Fibroblast of mammary gland (primary cell): Measurements from ENCODE around the gene MGRN1.

Experiments used
- DNase-seq: peaks from one replicate; pipeline ENCODE4 v3.0.0-alpha.2; 2010; ENCODE audit warnings: low read depth
- H3K4me3 ChIP-seq: 2 replicates; pipeline ENCODE4 v1.5.1; 2011; ENCODE audit warnings: low read depth, mild to moderate bottlenecking, low read length, moderate library complexity; ENCODE audit not compliant: control insufficient read depth
- TF ChIP-seq, protein P1 (sequence below): conservative IDR thresholded peaks from 2 replicates; pipeline ENCODE4 v1.5.1; 2011; ENCODE audit warnings: low read depth, low read length, inconsistent platforms; ENCODE audit not compliant: control insufficient read depth, insufficient read depth

MGRN1 gene

DNA sequence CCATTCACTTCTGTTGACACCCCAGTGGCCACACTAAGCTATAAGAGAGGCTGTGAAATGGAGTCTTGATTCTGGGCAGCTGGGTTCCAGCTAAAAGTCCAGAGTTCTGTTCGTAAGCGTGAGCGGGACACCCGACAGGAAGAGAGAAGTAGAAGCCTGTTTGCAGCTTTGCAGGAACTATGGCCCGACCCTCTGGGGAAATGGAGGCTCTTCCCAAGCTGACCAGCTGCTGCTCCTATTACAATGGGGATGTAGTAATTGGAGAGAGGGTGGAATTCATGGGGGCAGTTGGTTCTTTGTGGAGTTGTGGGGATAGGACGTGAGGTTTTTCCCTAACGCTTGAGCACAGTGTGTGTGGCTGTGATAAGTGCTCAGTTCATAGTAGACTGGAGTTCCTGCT, 38.3 kb upstream of the MGRN1 start:
- TF ChIP-seq, protein P1, sequence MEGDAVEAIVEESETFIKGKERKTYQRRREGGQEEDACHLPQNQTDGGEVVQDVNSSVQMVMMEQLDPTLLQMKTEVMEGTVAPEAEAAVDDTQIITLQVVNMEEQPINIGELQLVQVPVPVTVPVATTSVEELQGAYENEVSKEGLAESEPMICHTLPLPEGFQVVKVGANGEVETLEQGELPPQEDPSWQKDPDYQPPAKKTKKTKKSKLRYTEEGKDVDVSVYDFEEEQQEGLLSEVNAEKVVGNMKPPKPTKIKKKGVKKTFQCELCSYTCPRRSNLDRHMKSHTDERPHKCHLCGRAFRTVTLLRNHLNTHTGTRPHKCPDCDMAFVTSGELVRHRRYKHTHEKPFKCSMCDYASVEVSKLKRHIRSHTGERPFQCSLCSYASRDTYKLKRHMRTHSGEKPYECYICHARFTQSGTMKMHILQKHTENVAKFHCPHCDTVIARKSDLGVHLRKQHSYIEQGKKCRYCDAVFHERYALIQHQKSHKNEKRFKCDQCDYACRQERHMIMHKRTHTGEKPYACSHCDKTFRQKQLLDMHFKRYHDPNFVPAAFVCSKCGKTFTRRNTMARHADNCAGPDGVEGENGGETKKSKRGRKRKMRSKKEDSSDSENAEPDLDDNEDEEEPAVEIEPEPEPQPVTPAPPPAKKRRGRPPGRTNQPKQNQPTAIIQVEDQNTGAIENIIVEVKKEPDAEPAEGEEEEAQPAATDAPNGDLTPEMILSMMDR: no peak
- DNase-seq: no peak
- H3K4me3 ChIP-seq: no peak overlapping the region

DNA sequence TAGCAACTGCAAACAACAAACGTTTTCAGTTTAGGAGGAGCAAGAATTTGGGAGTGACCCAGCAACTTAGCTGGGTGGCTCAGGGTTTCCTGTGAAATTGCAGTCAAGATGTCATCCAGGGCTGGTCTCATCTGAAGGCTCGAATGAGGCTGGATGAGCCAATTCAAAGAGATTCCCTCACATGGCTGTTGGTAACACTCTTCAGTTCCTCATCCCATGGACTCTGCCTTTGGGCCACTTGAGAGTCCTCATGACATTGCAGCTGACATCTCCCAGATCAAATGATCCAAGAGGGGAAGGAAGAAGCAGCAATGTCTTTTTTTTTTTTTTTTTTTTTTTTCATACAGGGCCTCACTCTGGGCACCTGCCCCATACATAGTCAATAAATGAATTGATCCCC, 36.2 kb upstream of the MGRN1 start:
- TF ChIP-seq, protein P1: no peak
- no peak for DNase-seq
- no peak overlapping the region for H3K4me3 ChIP-seq

DNA sequence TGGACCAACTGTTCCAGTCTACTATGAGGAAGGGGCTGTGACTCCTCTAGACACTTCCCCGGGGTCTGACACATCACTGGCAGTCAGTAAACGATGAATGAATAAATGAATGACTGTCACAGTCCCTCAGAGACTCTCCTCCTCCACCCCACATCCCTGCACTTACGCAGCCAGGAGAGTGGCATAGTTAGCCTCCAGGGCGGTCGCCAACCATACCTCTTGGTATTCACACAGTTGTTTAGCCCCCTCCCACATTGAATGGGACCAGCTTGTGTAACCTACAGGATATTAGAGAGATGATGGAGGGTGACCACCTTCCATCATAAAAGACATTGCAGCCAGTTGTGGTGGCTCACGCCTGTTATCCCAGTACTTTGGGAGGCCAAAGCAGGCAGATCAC, 35.7 kb upstream of the MGRN1 start:
- TF ChIP-seq, protein P1: no peak
- no peak for DNase-seq
- H3K4me3 ChIP-seq: no peak overlapping the region

DNA sequence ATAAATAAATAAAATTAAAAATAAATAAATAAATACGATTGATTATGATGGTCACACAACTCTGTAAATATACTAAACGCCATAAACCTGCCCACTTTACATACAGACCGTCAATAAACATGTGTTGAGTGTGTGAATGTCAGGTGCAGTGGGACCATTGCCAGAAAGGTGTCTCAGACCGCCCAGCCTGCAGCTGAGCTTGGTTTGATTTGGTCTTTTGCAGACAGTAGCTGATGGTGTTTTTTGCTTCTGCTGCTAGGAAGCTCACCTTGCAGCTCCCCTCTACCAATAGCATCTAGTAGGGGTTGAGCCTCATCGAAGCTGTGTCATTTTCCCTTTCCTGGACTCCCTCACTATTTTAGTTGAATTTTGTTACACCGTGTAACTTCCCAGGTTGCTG, 33.4 kb upstream of the MGRN1 start:
- no peak for DNase-seq
- TF ChIP-seq, protein P1: no peak
- H3K4me3 ChIP-seq: no peak overlapping the region

DNA sequence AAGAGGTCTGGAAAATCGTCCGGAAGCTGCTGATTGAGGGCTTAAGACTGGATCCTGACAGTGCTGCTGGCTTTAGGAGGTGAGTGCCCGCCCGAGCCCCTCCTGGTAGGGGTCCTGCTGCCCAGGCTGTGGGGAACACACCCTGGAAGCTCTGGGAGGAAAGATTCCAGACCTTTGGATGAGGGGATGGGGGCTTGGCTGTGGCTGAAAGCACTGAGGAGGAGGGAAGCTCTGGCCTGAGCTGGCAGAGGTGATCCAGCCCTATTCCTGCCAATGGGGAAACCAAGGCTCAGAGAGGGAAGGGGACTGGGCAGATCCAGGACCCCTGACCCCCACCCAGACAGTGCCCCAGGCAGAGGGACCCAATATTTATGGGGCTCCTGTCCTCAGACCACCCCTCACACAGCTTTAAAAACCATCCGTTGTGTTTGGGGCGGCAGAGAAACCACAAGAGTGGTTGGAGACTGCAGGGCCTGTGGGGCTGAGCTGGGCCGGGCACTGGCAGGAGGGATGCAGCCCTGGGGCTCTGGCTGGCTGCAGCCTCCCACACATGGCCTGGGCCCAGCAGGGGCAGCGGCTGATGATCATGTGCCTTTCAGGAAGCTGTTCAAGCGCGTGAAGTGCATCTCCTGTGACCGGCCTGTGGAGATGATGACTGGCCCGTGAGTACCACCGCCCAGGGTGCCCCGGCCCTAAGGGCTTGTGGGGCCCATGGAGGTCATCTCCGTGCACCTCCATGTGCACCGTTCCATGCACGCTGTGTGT, 32.7 kb upstream of the MGRN1 start:
- TF ChIP-seq, protein P1: no peak
- DNase-seq: no peak
- H3K4me3 ChIP-seq: no peak overlapping the region

DNA sequence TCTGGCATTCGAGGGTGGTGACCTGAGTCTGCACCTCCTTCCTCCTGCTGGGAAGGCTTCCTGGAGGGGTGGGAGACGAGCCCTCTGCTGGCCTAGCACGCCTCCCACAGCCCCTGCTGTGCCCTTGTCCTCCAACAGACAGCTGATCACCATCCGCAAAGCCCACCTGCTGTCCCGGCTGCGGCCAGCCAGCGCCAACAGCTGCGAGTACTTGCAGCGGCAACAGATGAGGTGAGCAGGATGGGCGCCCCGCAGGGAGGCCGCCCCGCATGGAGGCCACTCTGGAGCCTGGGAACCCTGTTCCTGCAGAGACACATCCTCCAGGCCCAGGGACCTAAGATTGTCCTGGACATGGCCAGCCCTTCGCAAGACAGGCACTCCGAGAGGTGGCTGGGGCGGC, 31.5 kb upstream of the MGRN1 start:
- TF ChIP-seq, protein P1: no peak
- no peak overlapping the region for H3K4me3 ChIP-seq
- DNase-seq: no peak
